AG10803 (cell line): ENCODE results near the gene PODXL2.
"Not testable (repeated sequence)": the region's sequence is repeated elsewhere in the genome, so short reads cannot be mapped to it uniquely, and the experiment has no call there.

Experiments
- DNase-seq: peaks from one replicate; pipeline ENCODE4 v3.0.0; 2010; ENCODE audit warnings: low read depth
- H3K4me3 ChIP-seq: 2 replicates; pipeline ENCODE4 v1.5.1; 2011; ENCODE audit warnings: mild to moderate bottlenecking, low read length, control low read depth
- TF ChIP-seq, protein P1 (sequence below): conservative IDR thresholded peaks from 2 replicates; pipeline ENCODE4 v1.5.1; 2011; ENCODE audit warnings: mild to moderate bottlenecking, low read length, control low read depth, inconsistent platforms

The PODXL2 gene

GRCh38 chr3:127680798-127681221, 51.8 kb downstream of the PODXL2 start:
- TF ChIP-seq, protein P1, sequence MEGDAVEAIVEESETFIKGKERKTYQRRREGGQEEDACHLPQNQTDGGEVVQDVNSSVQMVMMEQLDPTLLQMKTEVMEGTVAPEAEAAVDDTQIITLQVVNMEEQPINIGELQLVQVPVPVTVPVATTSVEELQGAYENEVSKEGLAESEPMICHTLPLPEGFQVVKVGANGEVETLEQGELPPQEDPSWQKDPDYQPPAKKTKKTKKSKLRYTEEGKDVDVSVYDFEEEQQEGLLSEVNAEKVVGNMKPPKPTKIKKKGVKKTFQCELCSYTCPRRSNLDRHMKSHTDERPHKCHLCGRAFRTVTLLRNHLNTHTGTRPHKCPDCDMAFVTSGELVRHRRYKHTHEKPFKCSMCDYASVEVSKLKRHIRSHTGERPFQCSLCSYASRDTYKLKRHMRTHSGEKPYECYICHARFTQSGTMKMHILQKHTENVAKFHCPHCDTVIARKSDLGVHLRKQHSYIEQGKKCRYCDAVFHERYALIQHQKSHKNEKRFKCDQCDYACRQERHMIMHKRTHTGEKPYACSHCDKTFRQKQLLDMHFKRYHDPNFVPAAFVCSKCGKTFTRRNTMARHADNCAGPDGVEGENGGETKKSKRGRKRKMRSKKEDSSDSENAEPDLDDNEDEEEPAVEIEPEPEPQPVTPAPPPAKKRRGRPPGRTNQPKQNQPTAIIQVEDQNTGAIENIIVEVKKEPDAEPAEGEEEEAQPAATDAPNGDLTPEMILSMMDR, result no peak
- no peak for DNase-seq
- no peak overlapping the region for H3K4me3 ChIP-seq

GRCh38 chr3:127682175-127682554, 53.2 kb downstream of the PODXL2 start:
- DNase-seq, H3K4me3 ChIP-seq: not testable (repeated sequence)

DNA sequence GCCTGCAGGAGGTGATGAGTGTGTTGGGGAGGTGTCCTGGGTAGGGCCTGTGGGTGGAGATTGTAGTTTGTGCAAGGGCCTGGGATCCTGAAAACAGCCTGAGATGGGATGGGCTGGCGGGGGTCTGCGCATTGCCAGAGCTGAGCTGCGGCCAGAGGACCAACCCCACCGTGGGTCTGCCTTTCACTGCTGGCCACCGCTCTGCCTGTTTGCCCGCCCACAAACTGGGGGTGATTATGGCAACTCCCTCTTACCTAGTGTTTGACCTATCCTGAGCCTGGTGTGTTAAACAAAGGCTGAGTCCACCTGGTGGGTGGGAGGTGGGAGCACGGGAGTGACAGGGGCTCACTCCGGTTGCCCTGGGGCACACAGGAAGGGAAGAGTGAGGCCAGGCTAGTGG, 53.6 kb downstream of the PODXL2 start:
- TF ChIP-seq, protein P1, result no peak
- no peak for DNase-seq
- H3K4me3 ChIP-seq, result no peak overlapping the region

DNA sequence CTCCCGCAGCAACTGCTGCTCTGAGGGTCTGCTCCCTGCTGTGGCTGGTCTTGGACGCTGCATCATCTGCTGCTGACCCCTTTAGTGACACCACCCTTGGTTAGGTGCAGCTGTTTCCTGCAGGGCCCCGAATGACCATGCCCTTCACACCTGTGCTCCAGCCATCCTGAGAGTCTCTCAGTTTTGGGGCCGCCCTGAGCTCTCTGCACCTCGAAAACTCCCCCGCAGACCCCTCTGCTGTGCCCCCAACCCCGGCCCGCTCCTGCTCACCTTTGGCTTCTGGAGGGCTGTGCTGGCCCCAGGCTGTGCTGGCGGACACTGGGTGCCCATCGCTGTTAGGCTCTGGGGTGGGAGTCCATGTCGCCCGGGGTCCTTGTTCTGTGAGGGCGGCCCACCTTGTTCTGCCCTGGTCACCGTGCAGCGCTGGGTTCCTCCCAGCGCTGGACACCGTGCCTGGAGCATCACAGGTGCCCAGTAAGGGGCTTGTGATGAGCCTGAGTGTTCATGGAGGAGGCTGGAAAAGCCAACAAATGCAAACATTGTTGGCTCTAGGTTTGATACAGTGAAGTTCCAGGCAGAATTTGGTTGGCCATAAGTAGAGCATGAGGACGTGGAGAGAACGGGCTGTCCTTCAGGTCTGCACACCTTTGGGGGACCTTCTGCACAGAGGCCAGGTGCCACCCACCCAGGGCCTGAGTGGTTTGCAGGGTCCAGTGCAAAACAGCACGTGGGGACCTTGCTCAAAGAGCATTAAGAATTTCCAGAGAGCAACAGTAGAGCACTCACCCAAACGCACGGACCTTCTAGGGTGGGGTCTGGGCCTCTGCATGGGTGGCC, 56.1 kb downstream of the PODXL2 start:
- H3K4me3 ChIP-seq, result no peak overlapping the region
- TF ChIP-seq, protein P1, result no peak
- DNase-seq, result no peak

DNA sequence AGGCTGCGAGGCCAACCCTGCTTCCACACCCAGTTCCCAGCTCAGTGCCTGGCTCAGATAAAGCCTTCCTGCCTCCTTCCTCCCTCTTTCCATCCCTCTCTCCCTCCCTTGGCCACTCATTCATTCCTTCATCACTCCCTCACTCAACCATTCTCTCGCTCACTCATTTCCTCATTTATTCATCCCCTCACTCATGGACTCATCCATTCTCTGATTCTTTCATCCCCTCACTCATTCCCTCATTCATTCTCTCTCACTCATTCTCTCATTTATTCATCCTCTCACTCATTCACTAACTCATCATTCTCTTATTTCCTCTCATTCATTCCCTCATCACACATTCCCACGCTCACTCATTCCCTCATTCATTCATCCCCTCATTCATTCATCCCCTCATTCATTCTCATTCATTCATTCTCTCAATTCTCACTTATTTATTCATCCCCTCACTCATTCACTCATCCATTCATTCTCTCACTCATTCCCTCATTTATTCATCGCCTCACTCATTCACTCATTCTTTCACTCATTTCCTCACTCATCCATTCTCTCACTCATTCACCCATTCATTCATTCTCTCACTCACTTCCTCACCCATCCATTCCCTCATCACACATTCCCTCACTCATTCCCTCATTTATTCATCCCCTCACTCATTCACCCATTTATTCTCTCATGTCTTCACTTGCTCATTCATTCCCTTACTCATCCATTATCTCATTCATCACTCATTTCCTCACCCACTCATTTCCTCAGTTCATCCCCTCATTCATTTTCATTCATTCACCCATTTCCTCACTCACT, 56.9 kb downstream of the PODXL2 start:
- TF ChIP-seq, protein P1, result no peak
- H3K4me3 ChIP-seq, result no peak overlapping the region
- no peak for DNase-seq

- H3K4me3 ChIP-seq, result no peak overlapping the region
- no peak for DNase-seq
- TF ChIP-seq, protein P1, result no peak
Observed at GRCh38 chr3:127686512-127686894, 57.5 kb downstream of the PODXL2 start.

DNA sequence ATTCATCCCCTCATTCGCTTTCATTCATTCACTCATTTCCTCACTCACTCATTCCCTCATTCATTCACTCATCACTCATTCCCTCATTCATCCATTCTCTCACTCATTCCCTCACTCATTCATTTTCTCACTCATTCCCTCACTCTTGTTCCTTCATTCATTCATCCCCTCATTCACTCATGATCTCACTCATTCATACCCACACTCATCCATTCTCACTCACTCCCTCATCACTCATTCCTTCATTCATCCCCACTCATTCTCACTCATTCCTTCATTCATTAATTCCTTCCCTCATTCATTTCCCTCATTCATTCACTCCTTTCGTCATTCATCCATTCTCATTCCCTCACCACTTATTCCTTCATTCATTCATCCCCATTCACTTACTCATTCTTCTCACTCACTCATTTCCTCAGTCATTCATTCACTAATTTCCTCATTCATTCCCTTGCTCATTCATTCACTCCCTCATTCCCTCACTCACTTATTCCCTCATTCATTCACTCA, 58.3 kb downstream of the PODXL2 start:
- no peak for DNase-seq
- no peak overlapping the region for H3K4me3 ChIP-seq
- TF ChIP-seq, protein P1, result no peak
